Fibroblast of the conjunctiva (primary cell): ENCODE data around the gene LHFPL2.

Experiments
- DNase-seq: peaks from one replicate; pipeline ENCODE4 v3.0.0-alpha.2; 2010; ENCODE audit warnings: low read depth

LHFPL2 gene

GRCh38 chr5:78449103-78449502 is 199.5 kb downstream of the LHFPL2 start:
- DNase-seq, result no peak

- DNase-seq, result no peak
Observed at GRCh38 chr5:78447775-78448424, 200.7 kb downstream of the LHFPL2 start.
